SW 1271 (cell line): ENCODE data around the gene ZBTB16.

Experiments
- DNase-seq, 2 experiments: peaks; one replicate each; lab custom pipeline; 2025; lab: John Stamatoyannopoulos, UW

ZBTB16 gene

DNA sequence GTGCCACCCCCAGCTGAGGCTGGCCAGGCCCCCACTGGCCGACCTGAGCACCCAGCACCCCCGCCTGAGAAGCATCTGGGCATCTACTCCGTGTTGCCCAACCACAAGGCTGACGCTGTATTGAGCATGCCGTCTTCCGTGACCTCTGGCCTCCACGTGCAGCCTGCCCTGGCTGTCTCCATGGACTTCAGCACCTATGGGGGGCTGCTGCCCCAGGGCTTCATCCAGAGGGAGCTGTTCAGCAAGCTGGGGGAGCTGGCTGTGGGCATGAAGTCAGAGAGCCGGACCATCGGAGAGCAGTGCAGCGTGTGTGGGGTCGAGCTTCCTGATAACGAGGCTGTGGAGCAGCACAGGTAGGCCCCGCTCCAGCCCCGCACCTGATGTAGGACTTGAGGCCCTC, 4.7 kb downstream of the ZBTB16 start:
- DNase-seq: no peak

DNA sequence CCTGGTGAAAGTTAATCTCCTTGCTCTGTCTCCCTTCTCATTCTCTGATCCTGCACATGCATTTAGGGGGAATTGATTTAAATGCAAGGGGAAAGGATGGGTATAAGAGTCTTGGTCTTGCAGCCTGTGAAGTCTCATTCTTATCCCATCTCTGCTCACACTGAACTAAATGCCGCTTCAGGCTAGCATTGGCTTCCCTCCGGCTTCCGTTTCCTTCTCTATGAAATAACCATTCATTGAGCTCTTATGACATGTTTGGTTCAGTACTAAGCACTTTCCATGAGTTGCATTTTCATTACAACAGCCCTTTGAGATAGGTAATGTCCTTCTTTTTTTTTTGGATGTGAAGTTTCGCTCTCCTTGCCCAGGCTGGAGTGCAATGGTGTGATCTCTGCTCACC, 5.6 kb downstream of the ZBTB16 start:
- DNase-seq: no peak

DNA sequence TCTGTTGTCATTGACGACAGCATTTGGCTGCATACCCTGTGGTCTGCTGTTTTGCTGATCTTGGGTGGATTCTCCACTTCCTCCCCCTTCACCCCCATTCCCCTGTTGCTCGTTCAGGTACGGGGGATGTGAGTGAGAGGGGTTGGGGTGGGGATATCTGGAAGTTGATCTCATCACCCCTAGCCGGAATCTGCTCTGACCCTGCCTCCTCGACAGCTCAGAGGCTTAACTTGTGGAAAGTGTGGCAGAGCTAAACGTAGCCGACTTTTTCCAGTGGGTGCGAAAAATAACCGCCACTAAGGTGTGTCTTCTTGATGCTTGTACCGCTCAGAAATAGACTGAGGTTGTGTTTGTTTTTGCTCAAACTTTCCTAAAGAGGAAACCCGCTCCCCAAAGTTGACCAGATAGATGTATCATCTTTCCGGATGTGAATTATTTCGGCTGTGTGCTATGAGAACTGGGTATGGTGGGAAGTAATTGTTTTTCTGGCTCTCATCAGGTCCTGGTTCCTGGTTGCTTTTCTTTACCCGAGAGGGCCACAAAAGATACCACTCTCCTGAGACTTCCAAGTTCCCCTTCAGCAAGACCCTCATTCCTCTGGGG, 6.6 kb downstream of the ZBTB16 start:
- DNase-seq: no peak

DNA sequence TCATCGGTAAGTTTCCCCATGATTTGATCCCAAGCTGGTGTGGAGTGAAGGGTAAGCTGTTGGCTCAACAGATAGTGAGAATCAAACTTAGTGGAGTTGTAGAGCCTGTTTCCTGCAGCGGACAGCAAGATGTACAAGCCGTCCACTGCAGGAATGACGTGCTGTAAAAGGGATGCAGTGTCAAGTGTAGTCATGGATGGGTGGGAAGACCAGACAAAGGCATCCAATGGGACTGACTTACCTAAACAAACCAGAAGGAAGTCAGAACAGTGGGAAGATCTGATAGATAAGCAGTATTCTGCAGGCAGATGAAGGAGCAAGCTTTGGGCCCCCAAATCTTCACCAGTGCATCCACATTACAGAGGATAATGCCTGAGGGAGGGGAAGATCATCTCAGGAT, 8.8 kb downstream of the ZBTB16 start:
- DNase-seq: no peak

DNA sequence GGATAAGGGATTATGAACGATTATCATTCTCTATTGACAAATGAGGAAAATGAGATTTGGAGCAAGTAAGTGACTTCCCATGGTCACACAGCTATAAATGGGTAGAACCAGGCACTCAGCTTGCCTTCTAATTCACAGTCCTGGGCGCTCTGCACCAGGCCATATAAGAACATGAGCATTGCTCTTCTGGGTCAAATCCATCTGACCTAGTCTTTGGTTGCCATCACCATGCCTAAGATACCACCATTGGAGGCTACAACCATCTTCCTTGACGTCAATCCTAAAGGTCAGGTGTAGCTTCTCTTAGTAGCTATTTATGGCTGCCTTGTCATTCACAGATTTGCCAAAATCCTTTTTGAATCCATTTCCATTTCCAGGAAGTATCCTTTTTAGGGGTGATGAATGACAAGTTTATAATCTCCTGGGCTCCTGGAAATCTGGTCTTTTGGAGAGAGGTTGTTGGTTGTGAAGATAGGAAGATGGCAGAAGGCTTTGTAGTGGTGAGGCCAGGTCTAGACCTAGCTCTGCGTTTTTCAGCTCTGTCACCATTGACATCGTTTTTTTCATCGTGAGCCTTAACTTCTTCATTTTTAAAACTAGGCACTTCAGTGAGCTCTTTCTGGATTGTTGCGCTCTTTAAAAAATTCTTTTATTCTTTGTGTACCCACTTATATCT, 11.1 kb downstream of the ZBTB16 start:
- no peak for DNase-seq

DNA sequence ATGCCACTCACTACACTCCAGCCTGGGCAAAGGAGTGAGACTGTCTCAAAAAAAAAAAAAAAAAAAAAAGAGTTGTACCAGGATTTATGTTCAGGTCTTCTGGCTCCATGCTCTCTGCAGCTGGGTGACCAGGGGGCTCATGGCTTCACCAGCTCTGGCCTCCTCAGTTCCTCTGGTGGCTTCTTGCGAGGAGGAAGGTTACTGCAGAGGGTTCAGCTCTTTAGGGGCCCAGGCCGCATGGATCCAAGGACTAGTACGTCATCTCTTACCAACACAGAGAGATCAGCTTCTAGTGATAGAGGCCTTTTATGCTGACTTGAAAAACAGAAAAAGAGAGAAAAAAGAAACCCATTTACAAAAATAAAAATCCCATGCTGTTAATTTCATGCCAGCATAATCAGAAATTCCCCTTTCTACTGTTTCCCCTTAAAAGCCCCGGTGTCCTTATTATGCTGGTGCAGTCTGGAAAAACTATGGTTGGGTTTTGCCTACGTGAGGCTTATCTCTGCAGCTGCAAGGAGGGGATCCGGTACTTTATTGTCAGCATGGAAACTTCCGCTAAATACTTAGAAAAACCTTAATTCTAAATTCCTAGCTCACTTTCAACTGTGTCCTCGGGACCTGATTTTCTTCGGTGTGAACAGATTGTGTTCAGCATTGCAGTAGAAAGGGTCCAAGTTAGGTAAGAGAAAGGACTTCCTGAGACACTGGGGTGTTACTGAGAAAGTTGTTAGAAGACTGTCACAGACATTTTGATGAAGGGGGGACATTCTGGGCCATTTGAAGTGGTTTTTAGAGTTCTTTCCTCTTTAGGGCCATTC, 13.7 kb downstream of the ZBTB16 start:
- no peak for DNase-seq

DNA sequence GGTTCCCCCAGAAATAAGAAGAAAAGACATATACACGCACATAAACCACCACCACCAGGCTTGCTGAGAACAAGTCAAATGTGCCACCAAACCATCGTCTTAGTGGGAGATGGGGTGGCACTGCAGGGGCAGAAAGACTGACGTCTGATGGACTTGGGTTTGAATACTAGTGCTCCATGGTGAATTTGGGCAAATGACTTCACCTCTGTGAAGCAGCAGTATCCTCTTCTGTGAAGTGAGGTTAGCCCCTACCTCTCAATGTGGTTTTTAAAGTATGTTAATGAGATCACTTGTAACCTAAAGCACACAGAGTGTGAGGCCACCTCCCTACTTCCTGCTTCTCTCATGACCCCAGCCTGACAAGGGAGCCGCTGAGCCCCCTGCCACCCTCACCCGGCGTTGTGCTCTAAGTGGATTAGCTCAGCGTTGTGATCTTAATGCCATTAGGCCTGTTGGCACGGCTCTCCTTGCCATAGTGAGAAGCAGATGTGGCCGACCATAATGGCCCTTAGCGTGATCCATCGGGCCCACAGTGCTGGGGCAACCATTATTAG, 14.4 kb downstream of the ZBTB16 start:
- no peak for DNase-seq

DNA sequence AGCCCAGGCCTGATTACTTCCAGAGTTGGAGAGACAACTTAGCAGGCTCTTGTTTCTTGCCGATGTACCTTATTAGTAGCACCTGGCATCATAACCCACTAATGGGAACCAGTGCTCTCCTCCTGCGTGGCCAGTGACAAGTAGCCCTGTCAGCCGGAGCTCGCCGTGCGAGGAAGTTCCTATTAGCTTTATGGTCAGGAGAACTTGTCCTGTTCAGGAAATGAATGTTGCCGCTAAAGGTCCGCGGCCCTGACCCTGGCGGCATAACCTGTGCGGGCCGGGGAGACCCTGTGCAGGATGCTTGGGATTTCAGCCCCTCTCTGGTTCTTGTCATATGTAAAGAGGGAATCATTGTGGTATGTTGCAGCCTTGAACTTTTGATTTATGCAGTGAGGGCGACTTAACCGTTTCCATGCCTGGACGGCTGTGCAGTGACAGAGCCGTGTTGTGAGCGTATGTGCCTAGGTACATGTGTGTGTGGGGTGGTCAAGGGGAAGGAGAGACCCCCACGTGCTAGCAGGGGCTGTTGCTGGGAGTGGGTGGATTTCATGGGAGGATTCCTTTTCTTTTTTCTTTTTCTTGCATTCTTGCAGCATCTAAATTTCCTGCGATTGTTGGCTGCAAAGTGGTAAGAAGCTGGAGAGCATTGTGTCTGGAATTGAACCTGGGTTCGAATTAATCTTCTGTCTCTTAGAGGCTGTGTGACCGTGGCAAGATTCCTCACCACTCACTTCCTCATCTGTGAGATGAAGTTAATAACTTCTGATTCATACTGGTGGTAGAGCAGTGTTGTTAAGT, 15.2 kb downstream of the ZBTB16 start:
- DNase-seq: no peak

DNA sequence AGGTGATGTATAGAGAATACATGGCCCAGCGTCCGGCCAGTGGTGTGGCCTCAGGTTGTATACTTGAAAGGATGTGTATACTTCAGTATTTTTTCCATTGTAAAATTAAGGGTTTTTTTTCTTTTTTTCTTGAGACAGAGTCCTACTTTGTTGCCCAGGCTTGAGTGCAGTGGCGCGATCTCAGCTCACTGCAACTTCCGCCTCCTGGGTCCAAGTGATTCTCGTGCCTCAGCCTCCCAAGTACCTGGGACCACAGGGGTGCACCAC, 15.8 kb downstream of the ZBTB16 start:
- DNase-seq: no peak

DNA sequence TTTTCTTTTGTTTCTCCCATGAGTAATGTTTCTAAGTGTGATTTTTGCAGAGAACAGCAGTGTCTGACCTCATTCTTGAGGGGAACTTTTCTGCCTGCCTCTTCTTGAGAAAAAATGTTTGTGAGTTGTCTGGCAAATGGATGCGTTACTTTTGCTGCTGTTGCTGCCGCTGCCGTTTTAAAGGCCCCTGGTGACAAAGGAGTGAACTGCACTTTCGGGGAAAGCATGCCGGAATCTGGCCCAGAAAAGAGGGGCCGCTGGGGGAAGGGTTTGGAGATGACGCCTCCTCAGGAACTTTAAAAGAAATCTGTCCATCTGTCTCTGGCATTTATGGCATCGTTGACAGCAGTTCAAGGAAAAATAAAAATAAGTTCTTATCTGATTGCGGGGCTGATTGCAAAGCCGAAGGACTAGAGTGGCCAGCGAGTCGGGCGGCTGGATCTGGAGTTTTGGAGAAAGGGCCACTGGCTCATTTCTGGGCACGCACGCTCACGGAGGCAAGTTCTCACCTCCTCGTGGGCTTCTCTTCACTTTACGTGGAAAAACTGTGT, 16.5 kb downstream of the ZBTB16 start:
- no peak for DNase-seq

DNA sequence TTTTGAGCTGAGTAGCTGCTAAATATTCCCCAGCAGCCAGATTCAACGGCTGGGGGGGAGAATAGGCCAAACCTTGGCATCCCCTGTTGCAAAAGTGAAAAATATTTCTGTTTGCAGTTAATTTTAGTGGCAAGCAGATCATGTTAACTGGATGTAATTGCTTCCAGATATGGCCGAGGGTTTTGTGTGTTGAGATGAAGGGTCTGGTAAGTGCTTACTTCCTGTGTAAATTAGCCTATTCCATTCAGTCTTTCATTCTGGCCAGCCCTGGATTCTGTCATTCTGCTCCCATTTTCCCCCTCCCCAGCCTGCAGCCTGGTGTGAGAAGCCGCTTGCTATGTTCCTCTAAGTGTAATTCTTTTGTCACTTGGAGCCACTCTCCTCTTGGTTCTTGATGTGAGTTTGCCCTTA, 17.4 kb downstream of the ZBTB16 start:
- DNase-seq: no peak

DNA sequence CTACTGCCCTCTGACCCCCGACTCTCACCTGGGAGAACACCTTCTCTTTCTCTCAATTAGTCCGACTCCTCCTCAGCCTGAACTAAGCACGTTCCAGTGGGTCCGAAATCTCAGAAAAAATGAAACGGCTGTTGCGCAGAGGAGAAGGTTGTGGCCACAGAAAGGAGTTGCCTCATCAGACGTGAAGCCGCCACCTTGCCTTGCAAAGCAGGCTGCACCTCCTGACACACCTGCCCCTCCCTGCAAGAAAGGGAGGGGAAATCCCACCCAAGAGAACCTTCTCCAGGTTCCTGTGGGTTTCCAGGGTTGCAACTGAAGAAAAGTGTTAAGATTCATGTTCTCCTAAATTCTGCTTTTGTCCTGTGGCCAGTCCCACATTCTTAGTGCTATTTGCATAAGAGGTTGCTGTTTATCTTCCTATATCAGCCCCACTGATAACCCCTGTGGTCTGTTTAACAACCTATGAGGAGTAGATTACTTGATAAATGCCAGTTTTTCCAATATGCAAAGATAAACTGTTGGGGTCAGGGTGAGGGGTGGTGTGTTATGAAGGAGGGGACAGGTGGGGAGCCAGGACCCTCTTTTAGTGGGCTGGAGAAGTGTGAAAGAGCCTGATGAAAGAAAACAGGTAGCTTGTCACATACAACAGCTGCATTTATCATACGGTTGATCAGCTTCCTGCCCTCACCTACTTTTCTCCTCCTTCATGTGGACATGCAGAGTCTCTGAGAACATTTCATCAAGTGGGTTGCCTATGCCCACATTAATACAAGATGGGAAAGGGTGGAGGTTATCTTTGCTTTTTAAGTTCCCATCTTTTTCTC, 18.2 kb downstream of the ZBTB16 start:
- DNase-seq: no peak

DNA sequence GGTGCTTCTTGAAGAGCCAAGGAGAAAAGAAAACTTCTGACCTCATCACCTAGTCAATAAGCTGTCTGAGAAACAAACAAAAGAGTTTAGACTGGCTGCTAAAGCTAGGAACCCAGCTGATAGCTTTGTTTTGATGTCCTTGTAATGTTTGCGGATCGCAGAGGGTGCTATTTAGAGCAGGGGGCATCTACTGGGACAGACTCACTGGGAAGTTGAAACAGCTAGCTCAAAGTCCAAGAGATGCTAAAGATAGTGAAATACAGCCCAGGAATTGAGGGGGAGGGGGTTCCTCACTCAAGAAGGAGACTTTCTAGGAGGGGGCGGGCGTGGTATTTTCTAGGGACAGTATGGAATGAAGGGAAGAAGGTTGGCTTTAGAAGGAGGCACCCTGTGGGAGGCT, 18.9 kb downstream of the ZBTB16 start:
- no peak for DNase-seq

DNA sequence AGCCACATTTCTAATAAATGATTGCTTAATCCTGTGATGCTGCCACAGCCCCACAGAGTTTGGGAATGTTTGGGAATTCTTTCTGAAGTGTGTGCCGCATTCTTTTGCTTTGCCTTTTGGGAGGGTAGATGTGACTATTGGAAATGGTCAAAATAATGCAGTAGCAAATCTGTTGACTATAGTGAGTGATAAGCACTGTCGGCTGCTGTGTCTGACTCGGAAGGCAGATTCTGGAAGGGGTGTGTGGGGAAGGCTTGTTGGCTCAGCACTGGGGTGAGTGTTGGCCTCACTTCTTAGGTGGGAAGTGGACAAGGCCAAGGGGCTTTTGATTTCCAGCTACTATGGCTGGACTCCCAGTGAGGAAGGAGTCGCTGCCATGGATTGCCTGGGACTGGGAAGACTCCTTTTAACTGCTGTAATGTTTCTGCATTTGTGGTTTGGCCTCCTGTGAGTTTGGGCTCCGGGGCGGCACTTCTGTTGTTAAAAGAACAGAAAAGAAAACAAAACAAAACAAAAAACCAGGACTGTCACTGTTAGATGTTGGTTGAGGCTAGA, 20.1 kb downstream of the ZBTB16 start:
- DNase-seq: no peak

DNA sequence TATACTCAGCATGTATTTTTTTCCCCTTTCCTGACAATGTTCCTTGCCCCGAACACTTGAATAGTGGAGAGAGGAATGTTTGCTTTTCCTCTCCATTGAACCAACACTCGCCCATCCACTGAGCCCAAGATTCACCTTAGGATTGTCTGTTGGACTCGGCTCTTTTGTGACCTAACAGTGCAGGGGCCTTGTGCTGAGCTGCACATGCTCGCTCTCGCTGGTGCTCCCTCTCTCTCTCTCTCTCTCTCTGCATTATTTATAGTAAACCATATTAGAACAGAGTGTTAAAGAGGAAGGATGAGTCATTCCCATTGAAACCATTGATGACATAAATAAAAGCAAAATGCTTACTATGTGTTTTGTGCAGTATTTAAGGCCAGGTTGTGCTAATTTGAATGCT, 20.7 kb downstream of the ZBTB16 start:
- no peak for DNase-seq

DNA sequence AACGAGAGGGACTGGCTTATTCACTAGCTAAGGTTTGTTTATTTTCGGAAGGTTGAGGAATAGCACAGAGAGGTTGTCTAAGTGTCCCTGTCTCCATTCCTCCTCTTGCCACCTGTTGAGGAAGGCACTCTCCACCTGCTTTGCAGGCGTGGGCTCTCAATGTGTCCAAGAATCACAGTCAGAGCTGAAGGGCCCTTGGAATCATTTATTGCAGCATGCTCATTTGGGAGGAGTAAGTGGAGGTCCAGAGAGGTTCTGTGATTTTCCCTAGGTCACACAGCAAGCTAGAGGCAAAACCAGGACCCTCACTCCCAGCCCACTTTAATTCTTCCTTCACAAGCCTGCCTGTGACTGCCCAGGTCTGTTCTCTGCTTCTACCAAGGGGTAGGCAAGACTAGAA, 21.3 kb downstream of the ZBTB16 start:
- no peak for DNase-seq

DNA sequence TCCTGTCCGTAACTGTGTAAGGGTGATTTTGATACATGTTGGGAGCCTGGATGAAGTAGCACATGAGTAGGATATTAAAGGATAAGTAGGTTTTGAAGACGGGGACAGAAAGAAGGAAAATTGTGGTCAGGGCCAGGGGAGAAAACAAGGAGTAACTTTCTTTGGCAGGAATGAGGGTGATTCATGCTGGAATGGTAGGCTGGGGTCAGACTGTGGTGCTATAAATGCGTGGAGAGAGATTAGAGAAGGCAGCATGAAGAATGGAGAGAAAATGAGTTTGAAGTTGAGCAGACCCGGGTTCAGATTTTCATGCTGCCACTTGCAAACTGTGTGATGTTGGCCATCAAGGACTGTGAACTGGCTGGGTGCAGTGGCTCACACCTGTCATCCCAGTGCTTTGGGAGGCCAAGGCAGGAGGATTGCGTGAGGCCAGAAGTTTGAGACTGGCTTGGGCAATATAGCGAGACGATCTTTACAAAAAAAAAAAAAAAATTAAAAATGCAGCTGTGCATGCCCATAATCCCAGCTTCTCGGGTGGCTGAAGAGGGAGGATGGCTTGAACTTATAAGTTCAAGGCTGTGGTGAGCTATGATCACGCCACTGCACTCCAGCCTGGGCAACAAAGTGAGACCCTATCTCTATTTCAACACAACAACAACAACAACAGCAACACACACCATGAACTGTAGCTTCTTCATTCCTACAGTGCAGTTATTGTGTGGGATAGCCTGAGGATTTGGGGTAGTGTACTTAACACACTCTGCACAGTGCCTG, 22.3 kb downstream of the ZBTB16 start:
- DNase-seq: no peak

DNA sequence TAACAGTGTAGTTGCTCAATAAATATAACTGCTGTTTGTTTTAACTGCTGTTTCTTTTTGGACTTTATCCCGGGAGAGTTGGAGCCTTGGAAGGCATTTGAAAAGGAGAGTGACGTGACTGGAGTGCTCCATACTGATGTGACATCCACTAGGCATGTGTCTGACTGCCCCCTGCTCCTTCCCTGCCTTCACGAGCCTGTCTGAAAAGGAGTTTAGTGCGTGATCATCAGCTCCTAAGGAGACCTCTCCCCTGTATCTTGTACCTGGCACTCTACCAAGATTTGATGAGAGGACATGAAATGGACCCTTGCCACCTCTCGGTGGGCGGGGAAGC, 22.9 kb downstream of the ZBTB16 start:
- DNase-seq: no peak

DNA sequence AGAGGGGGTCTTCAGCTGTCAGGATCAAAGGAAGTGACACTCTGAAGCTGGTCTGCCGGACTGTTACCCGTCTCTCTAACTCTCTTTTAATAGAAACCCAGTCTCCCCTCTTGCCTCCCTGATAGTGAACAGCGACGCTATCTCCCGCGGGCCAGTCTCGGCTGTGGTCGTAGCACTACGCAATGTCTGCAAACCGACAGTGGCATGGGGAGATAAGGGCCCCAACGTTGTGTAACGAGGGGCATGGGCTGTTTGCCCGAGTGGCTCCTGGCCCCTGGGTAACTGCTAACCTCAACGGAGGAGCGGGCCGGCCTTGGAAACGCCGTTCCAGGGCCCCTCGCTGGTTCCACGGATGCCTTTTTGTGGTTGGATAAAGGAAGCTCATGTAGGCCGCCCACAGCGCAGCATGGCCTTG, 23.3 kb downstream of the ZBTB16 start:
- DNase-seq: no peak
